ENCODE data around the gene CST4. TPM values are rescaled to one million over a fixed set of nuclear protein-coding genes. Genes with fewer than 3 reads are reported as not detected.

The CST4 gene
- total and polyA plus RNA-seq, 2 experiments from 2014 or later = 0.23 TPM; not detected in 1

DNA sequence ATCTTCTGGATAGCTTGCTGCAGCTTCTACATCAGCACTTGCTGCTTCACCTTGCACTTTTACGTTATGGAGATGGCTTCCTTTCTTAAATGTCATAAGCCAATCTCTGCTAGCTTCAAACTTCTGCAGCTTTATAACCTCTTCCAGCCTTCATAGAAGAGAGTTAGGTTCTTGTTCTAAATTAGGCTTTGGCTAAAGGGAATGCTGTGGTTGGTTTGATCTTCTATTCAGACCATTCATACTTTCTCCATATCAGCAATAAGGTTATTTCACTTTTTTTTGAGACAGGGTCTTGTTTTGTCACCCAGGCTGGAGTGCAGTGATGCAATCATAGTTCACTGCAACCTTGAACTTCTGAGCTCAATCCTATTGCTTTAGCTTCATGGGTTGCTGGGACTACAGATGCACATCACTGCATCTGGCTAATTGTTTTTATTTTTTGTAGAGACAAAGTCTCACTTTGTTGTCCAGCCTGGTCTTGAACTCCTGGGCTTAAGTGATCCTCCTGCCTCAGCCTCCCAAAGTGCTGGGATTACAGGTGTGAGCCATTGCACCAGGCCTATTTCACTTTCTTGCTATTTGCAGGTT, 38.9 kb downstream of the CST4 start:
- Histone ChIP-seq H3K36me3 (replicated peaks; ENCODE audit: insufficient read depth, low read depth) (no peaks in the 10 kb centered on the region), H3K9me3 (ENCODE audit: low read depth) (no peaks in the 10 kb centered on the region), H3K9me2 (replicated peaks; ENCODE audit: insufficient read depth) (no peaks in the 10 kb centered on the region), H2AFZ (no peak overlapping the region), H3K27ac (no peak overlapping the region), H3K27me3 (no peaks in the 10 kb centered on the region), H3K4me2 (no peak overlapping the region), H3K79me2 (no peaks in the 10 kb centered on the region), H4K20me1 (ENCODE audit: insufficient read depth, poor library complexity, severe bottlenecking) (no peaks in the 10 kb centered on the region), H3K4me3 (no peak overlapping the region), H3K4me1 (ENCODE audit: insufficient read depth) (no peaks in the 10 kb centered on the region)
- DNase-seq (ENCODE audit: low spot score) = no peak
- TF ChIP-seq EZH2phosphoT487 (IDR thresholded peaks at IDR 0.05; ENCODE audit: low read depth, severe bottlenecking, unreplicated experiment) (no peak), EZH2 (IDR thresholded peaks at IDR 0.05; ENCODE audit: borderline replicate concordance) (no peak)
- TF ChIP-seq, protein P1, sequence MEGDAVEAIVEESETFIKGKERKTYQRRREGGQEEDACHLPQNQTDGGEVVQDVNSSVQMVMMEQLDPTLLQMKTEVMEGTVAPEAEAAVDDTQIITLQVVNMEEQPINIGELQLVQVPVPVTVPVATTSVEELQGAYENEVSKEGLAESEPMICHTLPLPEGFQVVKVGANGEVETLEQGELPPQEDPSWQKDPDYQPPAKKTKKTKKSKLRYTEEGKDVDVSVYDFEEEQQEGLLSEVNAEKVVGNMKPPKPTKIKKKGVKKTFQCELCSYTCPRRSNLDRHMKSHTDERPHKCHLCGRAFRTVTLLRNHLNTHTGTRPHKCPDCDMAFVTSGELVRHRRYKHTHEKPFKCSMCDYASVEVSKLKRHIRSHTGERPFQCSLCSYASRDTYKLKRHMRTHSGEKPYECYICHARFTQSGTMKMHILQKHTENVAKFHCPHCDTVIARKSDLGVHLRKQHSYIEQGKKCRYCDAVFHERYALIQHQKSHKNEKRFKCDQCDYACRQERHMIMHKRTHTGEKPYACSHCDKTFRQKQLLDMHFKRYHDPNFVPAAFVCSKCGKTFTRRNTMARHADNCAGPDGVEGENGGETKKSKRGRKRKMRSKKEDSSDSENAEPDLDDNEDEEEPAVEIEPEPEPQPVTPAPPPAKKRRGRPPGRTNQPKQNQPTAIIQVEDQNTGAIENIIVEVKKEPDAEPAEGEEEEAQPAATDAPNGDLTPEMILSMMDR (IDR thresholded peaks at IDR 0.05; ENCODE audit: poor library complexity) = no peak
- WGBS (ENCODE audit: low lambda C conversion rate, missing lambda C conversion rate) = 93% methylated on average over 1 of the region's 1 CpG

DNA sequence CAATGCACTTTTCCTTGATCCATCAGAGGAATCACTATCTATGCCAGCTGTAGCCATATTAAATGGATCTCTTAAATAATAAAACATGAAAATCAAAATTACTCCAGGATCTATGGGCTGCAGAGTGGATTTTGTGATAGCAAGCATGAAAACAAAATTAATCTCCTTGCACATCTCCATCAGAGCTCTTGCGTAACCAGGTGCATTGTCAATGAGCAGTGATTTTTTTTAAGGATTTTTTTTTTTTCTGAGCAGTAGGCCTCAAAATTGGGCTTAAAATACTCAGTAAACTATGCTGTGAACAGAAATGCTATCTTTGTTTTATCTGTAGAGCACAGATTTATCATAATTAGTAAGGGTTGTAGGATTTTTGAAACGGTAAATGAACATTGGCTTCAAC, 39.6 kb downstream of the CST4 start:
- Histone ChIP-seq H4K20me1 (ENCODE audit: insufficient read depth, poor library complexity, severe bottlenecking) (no peaks in the 10 kb centered on the region), H3K27ac (no peak overlapping the region), H2AFZ (no peak overlapping the region), H3K79me2 (no peaks in the 10 kb centered on the region), H3K4me1 (ENCODE audit: insufficient read depth) (no peaks in the 10 kb centered on the region), H3K36me3 (replicated peaks; ENCODE audit: insufficient read depth, low read depth) (no peaks in the 10 kb centered on the region), H3K9me2 (replicated peaks; ENCODE audit: insufficient read depth) (no peaks in the 10 kb centered on the region), H3K9me3 (ENCODE audit: low read depth) (no peaks in the 10 kb centered on the region), H3K4me2 (no peak overlapping the region), H3K27me3 (no peaks in the 10 kb centered on the region), H3K4me3 (no peak overlapping the region)
- 86% methylated on average over 2 of the region's 2 CpGs for WGBS (ENCODE audit: low lambda C conversion rate, missing lambda C conversion rate)
- TF ChIP-seq, protein P1 (IDR thresholded peaks at IDR 0.05; ENCODE audit: poor library complexity) = no peak
- TF ChIP-seq EZH2phosphoT487 (IDR thresholded peaks at IDR 0.05; ENCODE audit: low read depth, severe bottlenecking, unreplicated experiment) = no peak
- TF ChIP-seq EZH2 (IDR thresholded peaks at IDR 0.05; ENCODE audit: borderline replicate concordance) = no peak
- DNase-seq (ENCODE audit: low spot score) = no peak

DNA sequence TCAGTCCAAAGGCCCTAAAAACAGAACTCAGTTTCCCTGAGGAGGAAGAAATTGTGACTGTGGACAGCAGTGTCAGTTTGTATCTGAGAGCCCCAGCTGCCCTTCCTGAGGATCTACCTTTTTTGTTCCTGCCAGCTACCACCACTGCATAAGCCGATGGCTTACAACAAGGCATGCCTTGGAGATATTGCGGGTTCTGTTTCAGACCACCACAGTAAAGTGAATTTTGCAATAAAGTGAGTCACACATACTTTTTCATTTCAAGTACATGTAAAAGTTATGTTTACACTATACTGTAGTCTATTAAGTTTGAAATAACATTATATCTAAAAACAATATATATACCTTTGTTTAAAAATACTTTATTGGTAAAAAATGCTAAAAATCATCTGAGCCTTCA, 41.5 kb downstream of the CST4 start:
- Histone ChIP-seq H3K79me2 (no peaks in the 10 kb centered on the region), H3K27ac (no peak overlapping the region), H3K4me3 (no peak overlapping the region), H3K27me3 (no peaks in the 10 kb centered on the region), H4K20me1 (ENCODE audit: insufficient read depth, poor library complexity, severe bottlenecking) (no peaks in the 10 kb centered on the region), H3K4me1 (ENCODE audit: insufficient read depth) (no peaks in the 10 kb centered on the region), H3K4me2 (no peak overlapping the region), H3K9me2 (replicated peaks; ENCODE audit: insufficient read depth) (no peaks in the 10 kb centered on the region), H3K9me3 (ENCODE audit: low read depth) (no peaks in the 10 kb centered on the region), H3K36me3 (replicated peaks; ENCODE audit: insufficient read depth, low read depth) (no peaks in the 10 kb centered on the region), H2AFZ (no peak overlapping the region)
- 87% methylated on average over 2 of the region's 2 CpGs for WGBS (ENCODE audit: low lambda C conversion rate, missing lambda C conversion rate)
- TF ChIP-seq, protein P1 (IDR thresholded peaks at IDR 0.05; ENCODE audit: poor library complexity) = no peak
- TF ChIP-seq EZH2 (IDR thresholded peaks at IDR 0.05; ENCODE audit: borderline replicate concordance) (no peak), EZH2phosphoT487 (IDR thresholded peaks at IDR 0.05; ENCODE audit: low read depth, severe bottlenecking, unreplicated experiment) (no peak)
- no peak for DNase-seq (ENCODE audit: low spot score)

Measured in hepatocyte (in vitro differentiated cells).